ENCODE data around the gene PRTG.
A peak's percentile ranks its signal among the peaks of the same experiment; 100 is the strongest.
"Not testable (repeated sequence)": the region's sequence is repeated elsewhere in the genome, so short reads cannot be mapped to it uniquely, and the experiment has no call there.

The PRTG gene

GRCh38 chr15:55694652-55695150 is 48.3 kb downstream of the PRTG start:
- no peaks in the 10 kb centered on the region for H3K36me3 Mint-ChIP-seq
- peak; percentile 44 for ATAC-seq
- no peak for DNase-seq (ENCODE audit: low spot score in 2 of 2)
- H3K9me3 Mint-ChIP-seq = no peaks in the 10 kb centered on the region
- H3K4me1 Mint-ChIP-seq = no peaks in the 10 kb centered on the region
- no peak overlapping the region for H3K27ac Mint-ChIP-seq
- no peak overlapping the region for H3K4me3 Mint-ChIP-seq

DNA sequence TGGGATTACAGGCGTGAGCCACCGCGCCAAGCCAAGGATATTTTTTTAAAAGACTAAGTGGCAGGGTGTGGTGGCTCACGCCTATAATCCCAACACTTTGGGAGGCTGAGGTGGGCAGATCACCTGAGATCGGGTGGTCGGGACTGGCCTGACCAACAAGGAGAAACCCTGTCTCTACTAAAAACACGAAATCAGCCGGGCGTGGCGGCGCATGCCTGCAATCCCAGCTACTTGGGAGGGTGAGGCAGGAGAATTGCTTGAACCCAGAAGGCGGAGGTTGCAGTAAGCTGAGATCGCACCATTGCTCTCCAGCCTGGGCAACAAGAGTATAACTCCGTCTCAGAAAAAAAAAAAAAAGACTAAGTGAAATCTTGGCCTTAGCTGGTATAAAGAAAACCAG is 49.8 kb downstream of the PRTG start:
- not testable (repeated sequence) for H3K4me1 Mint-ChIP-seq; DNase-seq (ENCODE audit: low spot score in 2 of 2); ATAC-seq; H3K27ac Mint-ChIP-seq; H3K36me3 Mint-ChIP-seq; H3K4me3 Mint-ChIP-seq; H3K9me3 Mint-ChIP-seq

GRCh38 chr15:55687792-55688191 is 55.2 kb downstream of the PRTG start:
- Mint-ChIP-seq H3K27ac (no peak overlapping the region), H3K4me1 (no peaks in the 10 kb centered on the region), H3K4me3 (no peak overlapping the region), H3K36me3 (no peaks in the 10 kb centered on the region), H3K9me3 (no peaks in the 10 kb centered on the region)
- ATAC-seq (no peak), DNase-seq (ENCODE audit: low spot score in 2 of 2) (no peak)

GRCh38 chr15:55685286-55685685 is 57.7 kb downstream of the PRTG start:
- no peaks in the 10 kb centered on the region for H3K36me3 Mint-ChIP-seq
- ATAC-seq = no peak
- no peak overlapping the region for H3K4me3 Mint-ChIP-seq
- H3K4me1 Mint-ChIP-seq = no peaks in the 10 kb centered on the region
- no peak overlapping the region for H3K27ac Mint-ChIP-seq
- no peak for DNase-seq (ENCODE audit: low spot score in 2 of 2)
- no peaks in the 10 kb centered on the region for H3K9me3 Mint-ChIP-seq

- Mint-ChIP-seq H3K27ac (no peak overlapping the region), H3K4me3 (no peak overlapping the region), H3K36me3 (no peaks in the 10 kb centered on the region), H3K4me1 (no peaks in the 10 kb centered on the region), H3K9me3 (no peaks in the 10 kb centered on the region)
- no peak for DNase-seq (ENCODE audit: low spot score in 2 of 2)
- no peak for ATAC-seq
These were observed 59.6 kb downstream of the PRTG start for GRCh38 chr15:55683376-55683775.

DNA sequence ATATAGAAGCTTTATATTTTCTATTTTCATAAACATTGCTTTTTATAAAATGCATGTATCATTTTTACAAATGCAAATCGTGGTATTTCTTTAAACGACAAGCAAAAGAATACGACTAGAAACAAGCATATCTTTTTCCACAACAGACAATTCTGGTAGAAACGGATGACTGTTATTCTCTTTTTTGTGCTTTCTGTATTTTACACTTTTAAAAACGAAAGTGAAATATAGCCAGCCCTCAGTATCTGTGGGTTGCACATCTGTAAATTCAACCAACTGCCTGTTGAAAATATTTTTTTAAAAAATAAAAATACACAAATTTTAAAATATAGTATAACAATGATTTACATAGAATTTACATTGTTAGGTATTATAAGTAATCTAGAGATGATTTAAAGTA is 61.3 kb downstream of the PRTG start:
- no peak overlapping the region for H3K4me3 Mint-ChIP-seq
- no peak overlapping the region for H3K27ac Mint-ChIP-seq
- DNase-seq (ENCODE audit: low spot score in 2 of 2) (no peak), ATAC-seq (no peak)
- no peaks in the 10 kb centered on the region for H3K9me3 Mint-ChIP-seq
- H3K36me3 Mint-ChIP-seq = no peaks in the 10 kb centered on the region
- no peaks in the 10 kb centered on the region for H3K4me1 Mint-ChIP-seq

- H3K9me3 Mint-ChIP-seq = no peaks in the 10 kb centered on the region
- DNase-seq (ENCODE audit: low spot score in 2 of 2) (no peak), ATAC-seq (no peak)
- H3K4me1 Mint-ChIP-seq = no peaks in the 10 kb centered on the region
- H3K4me3 Mint-ChIP-seq = no peak overlapping the region
- H3K36me3 Mint-ChIP-seq = no peaks in the 10 kb centered on the region
- H3K27ac Mint-ChIP-seq = no peak overlapping the region
These were observed 66.4 kb downstream of the PRTG start for GRCh38 chr15:55676507-55676906.

DNA sequence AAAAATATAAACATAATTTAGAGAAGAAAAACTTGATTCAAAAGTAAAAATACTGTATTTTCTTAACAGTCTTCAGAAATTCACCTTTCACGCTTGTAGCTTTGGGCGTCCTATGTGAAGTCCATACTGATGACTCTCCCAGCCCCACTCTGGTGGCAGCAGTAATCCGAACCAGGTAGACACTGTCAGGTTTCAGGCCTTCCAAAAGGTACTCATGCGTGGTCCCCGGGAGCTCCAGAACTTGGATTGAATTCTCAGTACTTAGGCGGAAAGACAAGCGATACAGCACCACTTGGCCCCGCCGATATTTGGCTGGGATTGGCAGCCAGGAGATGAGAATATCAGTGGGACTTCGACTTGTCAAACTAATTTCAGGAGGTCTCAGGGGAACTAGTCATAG is 69.7 kb downstream of the PRTG start:
- ATAC-seq (no peak), DNase-seq (ENCODE audit: low spot score in 2 of 2) (no peak)
- Mint-ChIP-seq H3K4me3 (no peak overlapping the region), H3K36me3 (no peaks in the 10 kb centered on the region), H3K4me1 (no peaks in the 10 kb centered on the region), H3K9me3 (no peaks in the 10 kb centered on the region), H3K27ac (no peak overlapping the region)

GRCh38 chr15:55669270-55669669 is 73.7 kb downstream of the PRTG start:
- no peaks in the 10 kb centered on the region for H3K36me3 Mint-ChIP-seq
- no peak for ATAC-seq
- no peak overlapping the region for H3K27ac Mint-ChIP-seq
- no peak for DNase-seq (ENCODE audit: low spot score in 2 of 2)
- H3K9me3 Mint-ChIP-seq = no peaks in the 10 kb centered on the region
- no peaks in the 10 kb centered on the region for H3K4me1 Mint-ChIP-seq
- H3K4me3 Mint-ChIP-seq = no peak overlapping the region

GRCh38 chr15:55665605-55666227 is 77.2 kb downstream of the PRTG start:
- no peak for DNase-seq (ENCODE audit: low spot score in 2 of 2)
- no peaks in the 10 kb centered on the region for H3K36me3 Mint-ChIP-seq
- H3K4me3 Mint-ChIP-seq = no peak overlapping the region
- no peaks in the 10 kb centered on the region for H3K4me1 Mint-ChIP-seq
- H3K9me3 Mint-ChIP-seq = no peaks in the 10 kb centered on the region
- no peak overlapping the region for H3K27ac Mint-ChIP-seq
- no peak for ATAC-seq

- no peak for DNase-seq (ENCODE audit: low spot score in 2 of 2)
- Mint-ChIP-seq H3K9me3 (no peaks in the 10 kb centered on the region), H3K27ac (no peak overlapping the region), H3K4me1 (no peaks in the 10 kb centered on the region), H3K4me3 (no peak overlapping the region), H3K36me3 (no peaks in the 10 kb centered on the region)
- ATAC-seq = peak; percentile 69
These were observed 81.5 kb downstream of the PRTG start for GRCh38 chr15:55661428-55661827.

GRCh38 chr15:55660153-55660552 is 82.8 kb downstream of the PRTG start:
- Mint-ChIP-seq H3K9me3 (no peaks in the 10 kb centered on the region), H3K36me3 (no peaks in the 10 kb centered on the region), H3K27ac (no peak overlapping the region), H3K4me1 (no peaks in the 10 kb centered on the region), H3K4me3 (no peak overlapping the region)
- DNase-seq (ENCODE audit: low spot score in 2 of 2) = no peak
- ATAC-seq = no peak

DNA sequence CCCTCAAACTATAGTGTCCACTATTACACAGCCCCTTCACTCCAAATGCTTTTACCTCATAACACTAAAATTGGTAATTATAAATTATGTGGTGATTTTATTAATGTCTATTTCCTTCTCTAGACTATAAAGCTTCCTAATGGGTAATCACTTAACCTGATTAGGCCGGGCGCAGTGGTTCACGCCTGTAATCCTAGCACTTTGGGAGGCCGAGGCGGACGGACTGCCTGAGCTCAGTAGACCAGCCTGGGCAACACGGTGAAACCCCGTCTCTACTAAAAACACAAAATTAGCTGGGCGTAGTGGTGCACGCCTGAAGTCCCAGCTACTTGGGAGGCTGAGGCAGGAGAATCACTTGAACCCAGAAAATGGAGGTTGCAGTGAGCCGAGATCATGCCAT is 83.5 kb downstream of the PRTG start:
- no peak overlapping the region for H3K4me3 Mint-ChIP-seq
- no peaks in the 10 kb centered on the region for H3K36me3 Mint-ChIP-seq
- no peaks in the 10 kb centered on the region for H3K4me1 Mint-ChIP-seq
- ATAC-seq = no peak
- no peaks in the 10 kb centered on the region for H3K9me3 Mint-ChIP-seq
- DNase-seq (ENCODE audit: low spot score in 2 of 2) = no peak
- H3K27ac Mint-ChIP-seq = no peak overlapping the region

DNA sequence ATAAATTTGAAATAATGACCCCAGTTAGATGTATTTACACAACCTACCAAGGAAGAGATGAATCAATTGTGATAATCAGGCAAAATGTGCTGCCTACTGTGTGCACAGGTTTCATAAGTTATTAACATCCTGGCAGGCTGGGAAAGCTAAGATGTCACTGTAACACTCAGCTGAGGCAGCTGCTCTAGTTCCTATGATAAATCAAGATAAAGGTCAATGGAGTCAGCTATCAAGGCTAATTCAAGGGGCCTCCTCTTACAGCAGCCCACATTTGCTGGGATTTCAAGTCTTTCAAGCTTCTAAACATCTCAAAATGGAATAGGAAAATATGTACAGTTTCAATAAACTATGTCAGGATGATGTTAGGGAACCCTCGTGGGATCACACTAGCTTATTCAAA is 84.1 kb downstream of the PRTG start:
- no peak for DNase-seq (ENCODE audit: low spot score in 2 of 2)
- no peak overlapping the region for H3K27ac Mint-ChIP-seq
- H3K9me3 Mint-ChIP-seq = no peaks in the 10 kb centered on the region
- ATAC-seq = no peak
- H3K36me3 Mint-ChIP-seq = no peaks in the 10 kb centered on the region
- no peak overlapping the region for H3K4me3 Mint-ChIP-seq
- H3K4me1 Mint-ChIP-seq = no peaks in the 10 kb centered on the region

DNA sequence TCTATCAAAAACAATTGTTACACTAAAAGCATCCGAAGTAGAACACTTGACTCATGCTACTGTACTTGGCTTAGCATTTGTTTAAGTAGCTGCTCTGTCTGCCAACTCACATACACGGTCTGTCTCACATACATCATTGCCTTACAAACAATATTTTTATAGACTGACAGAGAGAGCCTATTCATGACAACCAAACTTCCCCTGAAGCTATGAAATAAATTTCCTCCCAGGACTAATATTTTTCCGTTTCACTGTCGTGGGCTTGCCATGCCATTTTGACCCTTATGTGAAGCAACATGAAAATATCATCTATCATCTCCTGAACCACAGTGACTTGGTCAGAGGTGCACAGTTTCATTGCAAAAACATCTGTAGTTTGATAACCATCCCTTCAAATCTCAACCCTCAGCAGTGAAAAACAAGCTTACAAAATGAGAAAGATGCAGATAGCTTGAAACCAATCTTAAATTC is 88.4 kb downstream of the PRTG start:
- no peaks in the 10 kb centered on the region for H3K4me1 Mint-ChIP-seq
- H3K27ac Mint-ChIP-seq = no peak overlapping the region
- DNase-seq (ENCODE audit: low spot score in 2 of 2) (no peak), ATAC-seq (no peak)
- no peak overlapping the region for H3K4me3 Mint-ChIP-seq
- H3K9me3 Mint-ChIP-seq = no peaks in the 10 kb centered on the region
- no peaks in the 10 kb centered on the region for H3K36me3 Mint-ChIP-seq

- no peak for ATAC-seq
These were observed 90.0 kb downstream of the PRTG start for GRCh38 chr15:55652909-55653495.

More at GRCh38 chr15:55652909-55653495, 90.0 kb downstream of the PRTG start:
- Mint-ChIP-seq H3K36me3 (no peaks in the 10 kb centered on the region), H3K9me3 (no peaks in the 10 kb centered on the region), H3K4me3 (no peak overlapping the region), H3K27ac (no peak overlapping the region), H3K4me1 (no peaks in the 10 kb centered on the region)
- no peak for DNase-seq (ENCODE audit: low spot score in 2 of 2)
